DND-41 (cell line): ENCODE results near the gene TET2.

Experiments
- EZH2 ChIP-seq: IDR thresholded peaks from 3 replicates; pipeline ENCODE4 v1.6.1; 2012; ENCODE audit warnings: borderline replicate concordance, low read depth, mild to moderate bottlenecking, moderate library complexity, low read length, inconsistent platforms; ENCODE audit not compliant: severe bottlenecking
- TF ChIP-seq, protein P1 (sequence below): IDR thresholded peaks from 2 replicates; pipeline ENCODE4 v1.5.1; 2012; ENCODE audit warnings: borderline replicate concordance, low read length, moderate library complexity, mild to moderate bottlenecking; ENCODE audit not compliant: poor library complexity, severe bottlenecking; ENCODE audit errors: extremely low read depth

DNA sequence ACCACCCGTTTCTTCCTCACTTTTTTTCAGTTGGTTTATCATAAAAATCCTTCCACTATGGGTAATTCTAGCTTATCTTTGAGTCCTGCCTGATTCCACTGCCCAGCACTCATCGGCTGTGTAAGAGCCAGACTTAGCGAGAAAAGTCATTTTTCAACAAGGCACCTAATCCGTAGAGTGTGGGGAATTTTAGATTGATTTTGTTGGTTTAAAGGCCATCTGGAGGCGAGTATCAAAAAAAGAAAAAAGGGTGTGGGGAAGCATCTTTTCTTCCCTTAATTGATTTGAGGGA lies 134.4 kb downstream of the TET2 start:
- TF ChIP-seq, protein P1, sequence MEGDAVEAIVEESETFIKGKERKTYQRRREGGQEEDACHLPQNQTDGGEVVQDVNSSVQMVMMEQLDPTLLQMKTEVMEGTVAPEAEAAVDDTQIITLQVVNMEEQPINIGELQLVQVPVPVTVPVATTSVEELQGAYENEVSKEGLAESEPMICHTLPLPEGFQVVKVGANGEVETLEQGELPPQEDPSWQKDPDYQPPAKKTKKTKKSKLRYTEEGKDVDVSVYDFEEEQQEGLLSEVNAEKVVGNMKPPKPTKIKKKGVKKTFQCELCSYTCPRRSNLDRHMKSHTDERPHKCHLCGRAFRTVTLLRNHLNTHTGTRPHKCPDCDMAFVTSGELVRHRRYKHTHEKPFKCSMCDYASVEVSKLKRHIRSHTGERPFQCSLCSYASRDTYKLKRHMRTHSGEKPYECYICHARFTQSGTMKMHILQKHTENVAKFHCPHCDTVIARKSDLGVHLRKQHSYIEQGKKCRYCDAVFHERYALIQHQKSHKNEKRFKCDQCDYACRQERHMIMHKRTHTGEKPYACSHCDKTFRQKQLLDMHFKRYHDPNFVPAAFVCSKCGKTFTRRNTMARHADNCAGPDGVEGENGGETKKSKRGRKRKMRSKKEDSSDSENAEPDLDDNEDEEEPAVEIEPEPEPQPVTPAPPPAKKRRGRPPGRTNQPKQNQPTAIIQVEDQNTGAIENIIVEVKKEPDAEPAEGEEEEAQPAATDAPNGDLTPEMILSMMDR = no peak
- no peak for TF ChIP-seq EZH2
